ENCODE measurements around the gene LRRC1. TPM values are rescaled to one million over a fixed set of nuclear protein-coding genes. Genes with fewer than 3 reads are reported as not detected.

The LRRC1 gene
- total RNA-seq, 4 donors from 2014 or later, result 23.2 to 38.5 (median 28.3) TPM

DNA sequence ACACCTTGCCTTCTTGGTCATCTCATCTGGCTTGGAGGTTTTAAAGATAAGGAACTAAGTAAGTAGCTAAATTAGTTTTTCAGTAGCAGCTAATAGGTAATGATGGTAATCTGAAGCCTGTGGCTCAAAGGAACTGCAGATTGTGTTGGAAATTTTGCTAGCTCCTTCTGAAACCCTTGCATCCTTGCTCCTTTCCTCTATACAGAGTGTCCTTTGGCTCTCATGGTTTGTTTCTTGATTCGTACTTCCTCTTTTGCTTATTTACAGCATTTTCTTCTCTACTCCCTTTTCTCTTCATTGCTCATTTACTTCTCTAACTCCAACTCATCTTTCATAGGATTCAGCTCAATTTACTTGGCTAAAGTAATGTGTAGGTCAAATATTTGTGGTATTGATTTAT is 19.0 kb downstream of the LRRC1 start:
- 80 to 84% methylated on average over 1 of the region's 1 CpG for WGBS, 2 donors
- peaks cover 12 to 62% (median 14%) of the 10 kb centered on the region in 3 donors for H3K4me1 ChIP-seq
- H3K27ac ChIP-seq, result no peak overlapping the region
- no peak for TF ChIP-seq CTCF (IDR thresholded peaks at IDR 0.05)
- TF ChIP-seq POLR2A (IDR thresholded peaks at IDR 0.05), result no peak
- no peak overlapping the region for H3K4me3 ChIP-seq
- H3K27me3 ChIP-seq, result no peaks in the 10 kb centered on the region
- no peaks in the 10 kb centered on the region for H3K9me3 ChIP-seq
- H3K36me3 ChIP-seq, result no peaks in the 10 kb centered on the region
- intact Hi-C loops (cut with DNase I), result no loop called here
- no peak for DNase-seq

GRCh38 chr6:53814353-53814752 is 19.5 kb downstream of the LRRC1 start:
- no peak for DNase-seq
- Histone ChIP-seq H3K36me3 (no peaks in the 10 kb centered on the region), H3K27ac (no peak overlapping the region), H3K9me3 (no peaks in the 10 kb centered on the region), H3K4me1 (peaks cover 12 to 67% (median 14%) of the 10 kb centered on the region in 3 donors), H3K27me3 (no peaks in the 10 kb centered on the region), H3K4me3 (no peak overlapping the region)
- intact Hi-C loops (cut with DNase I), result no loop called here
- TF ChIP-seq POLR2A (IDR thresholded peaks at IDR 0.05) (no peak), CTCF (IDR thresholded peaks at IDR 0.05) (no peak)
- WGBS, 2 donors, result 85 to 91% methylated on average over 2 of the region's 2 CpGs

DNA sequence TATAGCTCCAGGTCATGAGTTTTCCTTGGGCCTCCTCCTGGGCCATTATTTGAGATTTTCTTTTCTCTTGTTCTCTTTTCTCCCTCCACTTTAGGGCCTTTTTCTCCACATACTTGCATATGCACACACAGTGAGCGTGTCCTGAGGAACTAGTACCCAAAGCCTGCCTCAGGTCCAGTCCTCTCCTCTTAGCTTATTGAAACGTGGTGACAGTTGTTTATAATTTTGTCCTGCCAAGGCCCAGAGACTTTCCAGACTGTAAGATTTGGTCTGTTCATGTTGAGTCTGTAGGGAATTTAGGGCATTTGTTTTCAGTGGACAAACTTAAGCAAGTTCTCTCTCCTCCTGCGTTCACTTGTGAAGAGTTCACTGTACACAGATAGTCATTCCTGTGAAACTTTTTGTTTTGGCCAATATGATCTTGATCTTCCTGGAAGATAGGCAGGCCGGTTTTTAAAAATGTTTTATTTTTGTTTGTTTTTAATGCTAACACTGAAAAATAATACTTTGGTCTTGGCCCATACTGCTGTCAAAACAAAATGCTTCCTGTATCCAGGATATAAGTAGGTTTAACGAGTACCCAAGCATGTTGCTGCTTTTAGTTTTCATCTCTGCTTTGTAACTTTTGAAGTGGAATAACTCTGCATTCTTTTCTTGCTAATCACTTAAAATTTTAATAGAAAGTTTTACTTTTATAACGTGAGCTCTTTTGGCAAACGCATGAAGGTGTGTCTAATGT is 20.7 kb downstream of the LRRC1 start:
- peak overlapping the region in 3 of 4 donors; percentile 26 to 35 (median 32) for H3K27ac ChIP-seq
- peaks cover 9 to 68% (median 12%) of the 10 kb centered on the region in 3 donors for H3K4me1 ChIP-seq
- no peak for DNase-seq
- TF ChIP-seq POLR2A (IDR thresholded peaks at IDR 0.05) (no peak), CTCF (IDR thresholded peaks at IDR 0.05) (no peak)
- no peaks in the 10 kb centered on the region for H3K36me3 ChIP-seq
- intact Hi-C loops (cut with DNase I), result no loop called here
- no peaks in the 10 kb centered on the region for H3K27me3 ChIP-seq
- H3K9me3 ChIP-seq, result no peaks in the 10 kb centered on the region
- 36% methylated on average over 7 of the region's 7 CpGs for WGBS, 2 donors
- H3K4me3 ChIP-seq, result no peak overlapping the region

DNA sequence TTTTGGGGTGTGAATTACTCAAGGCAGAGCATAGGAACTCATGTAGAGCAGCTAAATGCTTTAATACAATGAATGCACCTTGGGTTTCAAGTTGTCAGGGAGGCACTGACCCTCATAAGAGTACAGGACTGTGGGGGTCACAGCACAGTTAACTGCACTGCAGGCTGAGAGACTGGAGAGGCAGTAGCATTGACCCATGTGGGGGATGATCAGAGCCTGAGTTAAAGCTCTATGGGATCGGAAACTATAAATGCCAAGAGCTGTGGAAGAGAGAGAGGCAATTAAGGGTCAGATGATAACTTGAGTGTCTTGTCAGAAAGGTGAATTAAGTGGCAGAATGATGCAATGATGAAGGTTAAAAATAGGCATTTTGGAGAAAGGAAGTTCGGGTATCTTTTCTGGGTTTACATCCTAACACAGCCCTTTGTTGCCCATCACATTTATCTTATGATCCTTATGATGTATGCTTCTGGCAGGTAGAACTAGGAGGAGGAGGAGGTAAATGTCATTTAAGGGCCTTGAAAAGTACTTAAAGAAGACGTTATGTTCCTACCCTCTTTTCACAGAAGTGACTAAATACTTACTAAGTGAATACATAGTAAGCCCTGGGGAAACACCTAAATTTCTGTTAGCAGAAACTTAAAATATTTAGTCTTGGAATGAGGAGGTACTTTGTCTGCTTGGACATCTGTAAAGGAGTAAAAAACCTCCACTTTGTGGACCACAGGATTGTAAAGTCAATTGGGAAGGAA is 24.2 kb downstream of the LRRC1 start:
- no peaks in the 10 kb centered on the region for H3K27me3 ChIP-seq
- no peaks in the 10 kb centered on the region for H3K9me3 ChIP-seq
- no peaks in the 10 kb centered on the region for H3K36me3 ChIP-seq
- no peak for TF ChIP-seq CTCF (IDR thresholded peaks at IDR 0.05)
- TF ChIP-seq POLR2A (IDR thresholded peaks at IDR 0.05), result no peak
- no peak overlapping the region for H3K4me3 ChIP-seq
- intact Hi-C loops (cut with DNase I), result no loop called here
- H3K4me1 ChIP-seq, result peaks cover 0 to 38% (median 0%) of the 10 kb centered on the region in 3 donors
- no peak for DNase-seq
- WGBS, 2 donors, result 44 to 50% methylated on average over 3 of the region's 3 CpGs
- no peak overlapping the region for H3K27ac ChIP-seq
